SH-SY5Y (cell line): Measurements from ENCODE around the gene ADAMTS17.

Experiments used
- GATA2 ChIP-seq: IDR thresholded peaks from 2 replicates; pipeline ENCODE4 v1.6.1; 2011; ENCODE audit warnings: mild to moderate bottlenecking, low read depth, low read length
- GATA3 ChIP-seq: IDR thresholded peaks from 2 replicates; pipeline ENCODE4 v1.6.1; 2011; ENCODE audit warnings: low read depth, mild to moderate bottlenecking, low read length, moderate library complexity

GRCh38 chr15:100284701-100285100 is 57.1 kb downstream of the ADAMTS17 start:
- no peak for TF ChIP-seq GATA2
- no peak for TF ChIP-seq GATA3
